HG02588 (cell line): ENCODE data around the gene CRMP1.

Experiments used
- ATAC-seq: cut with Tn5 transposase; IDR thresholded peaks from one replicate; pipeline ENCODE4 v1.9.1; 2021; ENCODE audit warnings: mild to moderate bottlenecking, moderate library complexity; ENCODE audit not compliant: unreplicated experiment

Gene CRMP1

GRCh38 chr4:5921101-5921980 lies 28.5 kb upstream of the CRMP1 start:
- no peak for ATAC-seq

GRCh38 chr4:5919571-5919970 lies 26.7 kb upstream of the CRMP1 start:
- no peak for ATAC-seq

DNA sequence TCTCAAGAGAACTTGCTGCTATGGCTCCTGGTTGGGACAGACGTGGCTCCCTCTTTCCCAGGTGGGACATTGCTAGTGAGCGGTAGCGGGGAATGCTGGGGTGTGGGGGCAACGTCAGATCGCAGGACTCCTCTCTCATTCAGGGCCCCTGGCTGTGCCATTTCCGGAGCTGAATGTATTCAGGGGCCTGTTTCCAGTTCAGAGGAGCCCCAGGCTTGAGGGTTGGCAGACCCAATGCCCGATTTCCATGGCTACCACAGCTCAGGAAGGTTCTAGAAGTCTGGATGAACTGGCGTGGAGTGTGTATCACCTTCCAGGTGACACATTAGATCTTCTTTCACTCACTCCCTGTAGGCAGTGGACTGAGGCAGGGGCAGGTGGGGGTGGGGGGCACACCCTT lies 26.2 kb upstream of the CRMP1 start:
- no peak for ATAC-seq

GRCh38 chr4:5918331-5918985 lies 25.6 kb upstream of the CRMP1 start:
- no peak for ATAC-seq

- no peak for ATAC-seq
These were observed 24.8 kb upstream of the CRMP1 start for GRCh38 chr4:5917672-5918071.

GRCh38 chr4:5916229-5916628 lies 23.3 kb upstream of the CRMP1 start:
- no peak for ATAC-seq

- ATAC-seq = no peak
These were observed 20.6 kb upstream of the CRMP1 start for GRCh38 chr4:5913454-5913853.

DNA sequence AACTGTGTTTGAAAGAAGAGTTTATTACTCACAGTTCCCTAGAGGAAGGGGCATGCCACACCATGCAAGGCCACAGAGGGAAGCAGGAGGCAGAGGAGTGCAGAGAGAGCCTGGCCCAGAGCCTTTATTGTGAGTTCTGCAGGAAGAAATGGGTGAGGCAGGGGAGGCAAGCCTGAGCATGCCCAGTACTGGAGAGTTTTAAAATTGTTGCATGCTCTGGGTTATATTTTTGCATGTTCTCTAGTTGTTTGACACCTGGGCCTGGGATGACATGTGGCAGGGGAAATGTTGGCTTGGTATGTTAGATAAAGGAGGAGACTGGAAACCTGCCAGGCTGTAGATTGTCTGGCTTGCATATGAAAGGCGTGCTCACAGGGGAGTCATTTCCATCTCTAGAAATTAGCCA lies 19.7 kb upstream of the CRMP1 start:
- no peak for ATAC-seq

- ATAC-seq = no peak
These were observed 16.1 kb upstream of the CRMP1 start for GRCh38 chr4:5908876-5909427.

GRCh38 chr4:5906191-5906590 lies 13.3 kb upstream of the CRMP1 start:
- no peak for ATAC-seq

- ATAC-seq = no peak
These were observed 12.8 kb upstream of the CRMP1 start for GRCh38 chr4:5905714-5906113.

DNA sequence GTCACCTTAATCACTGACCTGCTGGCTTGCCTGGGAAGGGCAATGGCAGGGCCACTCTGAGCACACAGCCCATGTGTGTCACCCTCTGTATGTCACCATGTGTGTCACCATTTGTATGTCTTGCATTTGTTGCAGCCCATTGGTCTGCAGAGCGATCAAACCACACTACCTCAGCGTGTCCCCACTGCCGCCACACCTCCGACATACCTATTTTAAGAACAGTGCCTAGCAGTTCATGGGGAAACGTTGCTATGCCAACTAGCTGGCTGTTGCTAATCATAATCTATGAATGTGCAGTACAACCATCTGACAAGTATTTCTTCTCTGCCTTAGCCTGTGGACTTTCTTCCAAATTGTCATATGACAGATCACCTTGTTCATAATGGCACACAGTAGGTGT lies 8.0 kb upstream of the CRMP1 start:
- ATAC-seq = no peak

DNA sequence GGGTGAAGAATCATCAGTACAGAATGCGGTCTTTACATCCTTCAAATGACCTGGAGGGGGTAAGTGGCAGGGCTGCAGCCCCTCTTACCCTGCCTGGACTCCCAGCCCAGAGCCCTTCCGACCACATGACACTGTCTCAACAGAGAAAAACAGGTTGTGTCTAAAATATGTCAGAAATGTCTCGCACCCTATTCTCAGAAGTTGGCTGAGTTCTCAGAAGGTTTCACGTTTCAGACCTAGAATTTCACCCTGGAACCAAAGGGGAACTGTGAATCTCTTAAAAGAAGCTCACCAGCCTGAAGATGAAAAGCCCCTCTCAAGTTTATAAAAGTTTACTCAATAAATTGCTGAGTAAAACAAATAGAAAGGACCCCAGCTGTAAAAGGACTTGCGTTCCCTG lies 7.0 kb upstream of the CRMP1 start:
- no peak for ATAC-seq

DNA sequence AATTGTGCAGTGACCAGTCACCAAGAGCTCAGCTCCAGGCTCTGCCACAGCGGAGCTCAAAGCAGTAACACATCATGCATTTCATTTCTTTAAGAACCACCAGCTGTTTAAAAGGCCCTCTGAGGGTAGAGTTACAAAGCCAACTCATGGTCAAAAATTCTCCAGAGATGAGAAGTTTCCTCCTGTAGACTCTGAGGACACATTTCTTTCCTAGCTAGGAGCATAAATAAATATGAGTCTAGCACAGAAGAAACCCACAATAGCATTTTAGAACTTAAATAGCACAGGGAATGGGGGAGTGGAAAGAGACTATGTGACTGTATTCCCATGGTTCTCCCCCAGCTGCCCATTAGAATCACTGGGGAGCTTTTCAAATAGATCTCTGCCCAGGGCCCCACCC lies 6.5 kb upstream of the CRMP1 start:
- ATAC-seq = no peak

- no peak for ATAC-seq
These were observed 4.8 kb upstream of the CRMP1 start for GRCh38 chr4:5897674-5898073.

GRCh38 chr4:5895287-5895686 lies 2.4 kb upstream of the CRMP1 start:
- ATAC-seq = no peak

GRCh38 chr4:5894266-5894665 lies 1.4 kb upstream of the CRMP1 start:
- ATAC-seq = no peak

DNA sequence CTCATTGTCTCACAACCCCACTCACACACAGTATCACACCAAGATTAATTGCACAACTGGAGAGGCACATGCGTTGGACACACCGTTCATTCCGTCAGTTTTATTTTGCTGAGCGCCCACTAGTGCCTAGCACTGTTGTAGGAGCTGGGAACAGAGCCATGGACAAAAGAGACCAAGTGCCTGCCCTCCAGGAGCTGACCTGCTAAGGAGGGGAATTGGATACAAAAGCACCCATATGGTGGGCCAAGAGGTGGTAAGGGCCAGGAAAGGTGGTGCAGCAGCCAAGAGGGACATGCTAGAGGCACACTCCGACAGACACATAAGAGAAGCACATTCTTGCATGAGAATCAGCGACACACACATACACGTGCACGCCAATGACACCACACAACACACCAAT lies 705 bp upstream of the CRMP1 start:
- ATAC-seq = no peak

GRCh38 chr4:5892323-5893003 lies 423 bp downstream of the CRMP1 start:
- ATAC-seq = no peak

- no peak for ATAC-seq
These were observed 1.1 kb downstream of the CRMP1 start for GRCh38 chr4:5891563-5892322.
